HEK293 (cell line): ENCODE results near the gene FBXO28.

ENCODE experiments used
- ATF2 ChIP-seq: fragments of 450-650 bp; formaldehyde crosslinking; IDR thresholded peaks from 2 replicates; pipeline ENCODE4 v1.5.1; 2016; ENCODE audit warnings: missing biosample characterization, missing genetic modification characterization, low read depth
- BCL11B ChIP-seq: fragments of 450-650 bp; formaldehyde crosslinking; IDR thresholded peaks from 2 replicates; pipeline ENCODE4 v1.5.1; 2016; ENCODE audit warnings: low read depth, missing biosample characterization, missing genetic modification characterization
- BCL6B ChIP-seq: fragments of 450-650 bp; formaldehyde crosslinking; IDR thresholded peaks from 2 replicates; pipeline ENCODE4 v1.5.1; 2017; ENCODE audit warnings: missing biosample characterization, missing genetic modification characterization
- ELK4 ChIP-seq: IDR thresholded peaks from 2 replicates; pipeline ENCODE4 v1.6.1; 2011; ENCODE audit warnings: mild to moderate bottlenecking, low read depth, low read length, borderline replicate concordance
- HOXD13 ChIP-seq: sonication (generic); formaldehyde crosslinking; IDR thresholded peaks from 2 replicates; pipeline ENCODE4 v1.8.0; 2022; ENCODE audit warnings: missing genetic modification reagents, borderline replicate concordance
- IKZF3 ChIP-seq: fragments of 450-650 bp; IDR thresholded peaks from 2 replicates; pipeline ENCODE4 v1.5.0; 2018; ENCODE audit warnings: missing biosample characterization, mild to moderate bottlenecking, missing genetic modification characterization, moderate library complexity
- KLF8 ChIP-seq: fragments of 450-650 bp; formaldehyde crosslinking; IDR thresholded peaks from 2 replicates; pipeline ENCODE4 v1.5.1; 2016; ENCODE audit warnings: missing biosample characterization, missing genetic modification characterization
- KLF9 ChIP-seq: fragments of 450-650 bp; formaldehyde crosslinking; IDR thresholded peaks from 2 replicates; pipeline ENCODE4 v1.5.1; 2016; ENCODE audit warnings: missing biosample characterization, missing genetic modification characterization, low read depth
- OVOL3 ChIP-seq: fragments of 450-650 bp; formaldehyde crosslinking; IDR thresholded peaks from 2 replicates; pipeline ENCODE4 v1.5.1; 2016; ENCODE audit warnings: missing biosample characterization, missing genetic modification characterization
- PRDM1 ChIP-seq: fragments of 450-650 bp; formaldehyde crosslinking; IDR thresholded peaks from 2 replicates; pipeline ENCODE4; 2016; ENCODE audit warnings: missing biosample characterization, missing genetic modification characterization
- PRDM4 ChIP-seq: fragments of 450-650 bp; formaldehyde crosslinking; IDR thresholded peaks from 2 replicates; pipeline ENCODE4 v1.5.1; 2017; ENCODE audit warnings: missing biosample characterization, missing genetic modification characterization
- SP2 ChIP-seq: fragments of 450-650 bp; formaldehyde crosslinking; IDR thresholded peaks from 2 replicates; pipeline ENCODE4 v1.5.1; 2016; ENCODE audit warnings: missing biosample characterization, missing genetic modification characterization
- ZBTB21 ChIP-seq: fragments of 450-650 bp; formaldehyde crosslinking; IDR thresholded peaks from 2 replicates; pipeline ENCODE4 v1.5.1; 2017; ENCODE audit warnings: missing biosample characterization, missing genetic modification characterization
- ZNF10 ChIP-seq: fragments of 450-650 bp; formaldehyde crosslinking; IDR thresholded peaks from 2 replicates; pipeline ENCODE4 v1.5.1; 2017; ENCODE audit warnings: missing biosample characterization, missing genetic modification characterization
- ZNF146 ChIP-seq: fragments of 450-650 bp; formaldehyde crosslinking; IDR thresholded peaks from 2 replicates; pipeline ENCODE4 v1.5.1; 2016; ENCODE audit warnings: missing biosample characterization, missing genetic modification characterization
- ZNF169 ChIP-seq: fragments of 450-650 bp; formaldehyde crosslinking; IDR thresholded peaks from 2 replicates; pipeline ENCODE4 v1.5.1; 2016; ENCODE audit warnings: missing biosample characterization, missing genetic modification characterization
- ZNF174 ChIP-seq: fragments of 450-650 bp; formaldehyde crosslinking; IDR thresholded peaks from 2 replicates; pipeline ENCODE4 v1.5.0; 2017; ENCODE audit warnings: missing biosample characterization, mild to moderate bottlenecking, missing genetic modification characterization
- ZNF18 ChIP-seq: fragments of 450-650 bp; formaldehyde crosslinking; IDR thresholded peaks from 2 replicates; pipeline ENCODE4 v1.5.1; 2016; ENCODE audit warnings: missing biosample characterization, missing genetic modification characterization
- ZNF23 ChIP-seq: fragments of 450-650 bp; formaldehyde crosslinking; IDR thresholded peaks from 2 replicates; pipeline ENCODE4 v1.5.1; 2016; ENCODE audit warnings: missing biosample characterization, missing genetic modification characterization, borderline replicate concordance
- ZNF239 ChIP-seq: fragments of 450-650 bp; formaldehyde crosslinking; IDR thresholded peaks from 2 replicates; pipeline ENCODE4 v1.5.1; 2016; ENCODE audit warnings: missing biosample characterization, missing genetic modification characterization
- ZNF416 ChIP-seq: fragments of 450-650 bp; formaldehyde crosslinking; IDR thresholded peaks from 2 replicates; pipeline ENCODE4 v1.5.1; 2016; ENCODE audit warnings: missing biosample characterization, missing genetic modification characterization
- ZNF426 ChIP-seq: fragments of 450-650 bp; formaldehyde crosslinking; IDR thresholded peaks from 2 replicates; pipeline ENCODE4 v1.5.1; 2017; ENCODE audit warnings: missing biosample characterization, missing genetic modification characterization, mild to moderate bottlenecking, inconsistent platforms, moderate library complexity
- ZNF48 ChIP-seq: fragments of 450-650 bp; formaldehyde crosslinking; IDR thresholded peaks from 2 replicates; pipeline ENCODE4 v1.5.1; 2016; ENCODE audit warnings: missing biosample characterization, missing genetic modification characterization
- ZNF501 ChIP-seq: fragments of 450-650 bp; formaldehyde crosslinking; IDR thresholded peaks from 2 replicates; pipeline ENCODE4 v1.5.1; 2016; ENCODE audit warnings: missing biosample characterization, missing genetic modification characterization
- ZNF510 ChIP-seq: fragments of 450-650 bp; formaldehyde crosslinking; IDR thresholded peaks from 2 replicates; pipeline ENCODE4 v1.5.1; 2018; ENCODE audit warnings: mild to moderate bottlenecking, missing genetic modification characterization, missing biosample characterization; ENCODE audit not compliant: insufficient replicate concordance
- ZNF529 ChIP-seq: fragments of 450-650 bp; formaldehyde crosslinking; IDR thresholded peaks from 2 replicates; pipeline ENCODE4 v1.5.1; 2017; ENCODE audit warnings: missing genetic modification characterization, missing biosample characterization; ENCODE audit not compliant: insufficient replicate concordance
- ZNF596 ChIP-seq: fragments of 450-650 bp; IDR thresholded peaks from 2 replicates; pipeline ENCODE4 v1.5.0; 2018; ENCODE audit warnings: missing biosample characterization, mild to moderate bottlenecking, missing genetic modification characterization, moderate library complexity
- ZNF658 ChIP-seq: fragments of 450-650 bp; formaldehyde crosslinking; IDR thresholded peaks from 2 replicates; pipeline ENCODE4; 2016; ENCODE audit warnings: missing biosample characterization, missing genetic modification characterization
- ZNF660 ChIP-seq: fragments of 450-650 bp; IDR thresholded peaks from 2 replicates; pipeline ENCODE4 v1.5.1; 2018; ENCODE audit warnings: missing biosample characterization, mild to moderate bottlenecking, missing genetic modification characterization
- ZNF664 ChIP-seq: fragments of 450-650 bp; formaldehyde crosslinking; IDR thresholded peaks from 2 replicates; pipeline ENCODE4 v1.5.1; 2016; ENCODE audit warnings: missing biosample characterization, missing genetic modification characterization
- ZNF768 ChIP-seq: fragments of 450-650 bp; formaldehyde crosslinking; IDR thresholded peaks from 2 replicates; pipeline ENCODE4 v1.5.1; 2018; ENCODE audit warnings: missing biosample characterization, mild to moderate bottlenecking, missing genetic modification characterization
- ZNF777 ChIP-seq: fragments of 450-650 bp; formaldehyde crosslinking; IDR thresholded peaks from 2 replicates; pipeline ENCODE4 v1.5.1; 2017; ENCODE audit warnings: missing biosample characterization, missing genetic modification characterization, borderline replicate concordance
- ZNF792 ChIP-seq: fragments of 450-650 bp; formaldehyde crosslinking; IDR thresholded peaks from 2 replicates; pipeline ENCODE4 v1.5.1; 2016; ENCODE audit warnings: missing biosample characterization, missing genetic modification characterization

Gene FBXO28

DNA sequence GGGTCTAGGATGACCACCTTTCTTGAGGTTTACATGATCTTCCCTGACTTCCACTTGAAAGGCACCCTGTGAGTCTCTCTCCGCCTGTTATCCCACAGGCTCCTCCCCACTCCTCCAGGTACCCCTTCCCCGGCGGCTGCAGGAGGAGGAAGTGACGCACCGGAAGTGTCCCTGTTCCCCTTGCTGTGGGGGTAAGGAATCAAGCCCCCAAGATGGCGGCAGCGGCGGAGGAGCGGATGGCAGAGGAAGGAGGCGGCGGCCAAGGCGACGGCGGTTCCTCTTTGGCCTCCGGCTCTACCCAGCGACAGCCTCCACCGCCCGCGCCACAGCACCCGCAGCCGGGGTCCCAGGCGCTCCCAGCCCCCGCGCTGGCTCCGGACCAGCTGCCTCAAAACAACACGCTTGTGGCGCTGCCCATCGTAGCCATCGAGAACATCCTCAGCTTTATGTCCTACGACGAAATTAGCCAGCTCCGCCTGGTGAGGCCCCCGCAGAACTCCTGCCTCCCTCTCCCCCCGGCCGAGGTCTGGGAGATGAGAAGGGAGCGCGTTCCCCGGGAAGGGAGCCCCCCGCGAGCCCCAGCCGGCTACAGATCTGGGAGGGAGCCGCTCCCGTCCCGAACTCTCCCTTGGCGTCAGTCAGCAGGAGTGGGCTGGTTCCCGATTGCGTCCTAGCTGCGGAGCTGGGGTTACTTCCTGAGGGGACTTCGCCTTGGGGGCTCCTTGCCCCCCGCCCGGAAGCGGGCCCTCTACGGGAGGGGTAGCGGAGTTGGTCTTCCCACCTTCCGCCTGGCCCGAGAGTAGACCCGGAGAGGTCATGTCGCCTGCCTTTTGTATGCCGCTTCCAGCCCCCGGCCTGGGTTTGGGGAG lies at the start of gene FBXO28 (continued):
- TF ChIP-seq BCL6B (no peak), ZNF660 (peak; percentile 88), ZNF501 (peak; percentile 100), ZNF510 (tag by site-specific recombination) (no peak), ZNF48 (no peak), ZNF768 (tag by site-specific recombination) (no peak; the same call in 1 of the 2 replicates), ZNF239 (no peak), PRDM4 (tag by site-specific recombination) (no peak), ZNF664 (tag by site-specific recombination) (no peak), ZNF18 (tag by site-specific recombination) (no peak), ZNF529 (tag by site-specific recombination) (no peak), ZNF658 (tag by site-specific recombination) (no peak), ZNF10 (tag by site-specific recombination) (no peak), ELK4 (no peak), KLF8 (peak; percentile 83; the same call in 1 of the 2 replicates), ZNF426 (tag by site-specific recombination) (no peak), ZNF792 (tag by site-specific recombination) (peak; percentile 73; the same call in 1 of the 2 replicates), BCL11B (no peak), ZNF596 (tag by site-specific recombination) (no peak), PRDM1 (tag by site-specific recombination) (no peak), ZNF174 (tag by site-specific recombination) (no peak), HOXD13 (CRISPR knock-in tag) (no peak; the same call in 1 of the 2 replicates), OVOL3 (peak; percentile 52; the same call in 1 of the 2 replicates), ZNF169 (tag by site-specific recombination) (no peak), SP2 (tag by site-specific recombination) (peak; percentile 89), IKZF3 (tag by site-specific recombination) (peak; percentile 95), ZNF416 (tag by site-specific recombination) (0 out of 2 replicates have a peak, but pooled peaks have one; percentile 19), ZBTB21 (tag by site-specific recombination) (peak; percentile 87), ZNF777 (tag by site-specific recombination) (no peak), KLF9 (tag by site-specific recombination) (no peak), ZNF146 (peak; percentile 39; the same call in 1 of the 2 replicates), ATF2 (tag by site-specific recombination) (0 out of 2 replicates have a peak, but pooled peaks have one; percentile 15), ZNF23 (tag by site-specific recombination) (no peak)
